ENCODE results near the gene RMI1. TPM values are rescaled to one million over a fixed set of nuclear protein-coding genes. Genes with fewer than 3 reads are reported as not detected.
"Not testable (repeated sequence)": the region's sequence is repeated elsewhere in the genome, so short reads cannot be mapped to it uniquely, and the experiment has no call there.

The RMI1 gene
- total and polyA plus RNA-seq, 2 donors (not counting 3 experiments of a cell fraction or from before 2014, with no cell fraction given), result 1.1 to 11.5 TPM

DNA sequence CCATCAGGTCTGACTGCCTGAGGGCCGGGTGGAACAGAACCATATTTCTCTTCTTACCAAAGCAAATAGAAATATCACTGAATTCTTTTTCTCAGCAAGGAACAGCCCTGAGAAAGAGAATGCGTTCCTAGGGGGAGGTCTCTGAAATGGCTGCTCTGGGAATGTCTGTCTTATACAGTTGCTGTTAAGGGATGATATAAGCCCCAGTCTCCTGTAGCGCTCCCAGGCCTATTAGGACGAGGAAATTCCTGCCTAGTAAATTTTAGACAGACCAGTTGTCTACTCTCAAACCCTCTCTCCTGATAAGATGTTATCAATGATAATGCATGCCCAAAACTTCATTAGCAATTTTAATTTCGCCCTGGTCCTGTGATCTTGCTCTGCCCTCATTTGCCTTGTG is 61.3 kb downstream of the RMI1 start:
- H3K27ac ChIP-seq (ENCODE audit: insufficient read depth, low read depth, low read length); H3K27me3 ChIP-seq (ENCODE audit: control insufficient read depth in 2 of 2, insufficient read depth in 2 of 2, low read length in 2 of 2); H3K9me3 ChIP-seq (replicated peaks; ENCODE audit: control insufficient read depth, insufficient read depth, low read length); intact Hi-C loops (cut with micrococcal nuclease); H3K9ac ChIP-seq (replicated peaks; ENCODE audit: extremely low read depth, insufficient read depth, low read length); DNase-seq (ENCODE audit: low read depth, low spot score); H3K4me3 ChIP-seq (replicated peaks in 1 of 3; ENCODE audit: insufficient read depth in 1 of 3, low read depth in 1 of 3, low read length in 3 of 3); CTCF ChIA-PET; FAIRE-seq; H4K20me1 ChIP-seq (replicated peaks; ENCODE audit: control insufficient read depth, extremely low read depth, insufficient read depth, low read length); H3K4me1 ChIP-seq (ENCODE audit: control insufficient read depth, extremely low read depth, insufficient read depth, low read length); H2AFZ ChIP-seq (ENCODE audit: low read depth, low read length); H3K9me1 ChIP-seq (replicated peaks; ENCODE audit: control insufficient read depth, extremely low read depth, insufficient read depth, low read length); H3K4me2 ChIP-seq (ENCODE audit: insufficient read depth, low read length); BruUV-seq (replicated peaks); H3K79me2 ChIP-seq (ENCODE audit: control insufficient read depth, insufficient read depth, low read length); H3K36me3 ChIP-seq (ENCODE audit: control insufficient read depth in 2 of 2, extremely low read depth in 1 of 2, insufficient read depth in 2 of 2, low read length in 2 of 2); POLR2A ChIA-PET; dilution Hi-C loops (cut with MboI; ENCODE audit: extremely low pct_ligation_motif_present, low sequenced_read_pairs): not testable (repeated sequence)

DNA sequence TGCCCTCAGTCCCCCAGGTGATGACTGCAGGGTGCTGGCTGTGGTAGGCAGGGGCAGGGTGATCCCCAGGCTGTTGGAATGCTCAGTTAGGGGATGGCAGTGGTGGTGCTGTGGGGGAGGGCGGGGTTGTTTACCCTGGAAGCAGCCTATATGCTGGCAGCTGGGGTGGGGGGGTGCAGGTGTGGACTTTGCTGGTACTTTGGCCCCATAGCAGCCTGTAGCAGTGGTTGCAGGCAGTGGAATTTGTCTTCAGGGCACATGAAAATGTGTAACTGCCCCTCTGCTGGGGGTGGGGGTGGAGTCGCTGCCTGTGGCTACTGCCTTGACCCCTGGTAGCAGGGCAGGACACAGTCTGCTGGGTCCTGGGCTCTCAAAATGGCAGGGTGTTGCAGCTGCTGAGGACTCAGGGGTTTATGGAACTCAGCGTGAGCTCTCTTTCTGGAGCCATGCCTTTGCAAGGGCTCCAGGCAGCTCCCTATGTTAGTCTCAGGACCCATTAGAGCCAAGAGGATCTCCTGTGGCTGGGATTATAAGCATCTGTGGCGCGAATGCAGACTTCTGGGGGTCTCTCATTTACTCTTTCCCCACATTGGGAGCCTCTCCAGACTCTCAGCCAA is 65.0 kb downstream of the RMI1 start:
- no peak for FAIRE-seq

More for the DNA sequence above, 65.0 kb downstream of the RMI1 start:
- DNase-seq (ENCODE audit: low read depth, low spot score), result no peak
- Histone ChIP-seq H3K9me3 (replicated peaks; ENCODE audit: control insufficient read depth, insufficient read depth, low read length) (no peaks in the 10 kb centered on the region), H3K4me3 (replicated peaks in 1 of 3; ENCODE audit: insufficient read depth in 1 of 3, low read depth in 1 of 3, low read length in 3 of 3) (no peak overlapping the region), H3K9me1 (replicated peaks; ENCODE audit: control insufficient read depth, extremely low read depth, insufficient read depth, low read length) (no peaks in the 10 kb centered on the region), H3K9ac (replicated peaks; ENCODE audit: extremely low read depth, insufficient read depth, low read length) (no peak overlapping the region), H3K79me2 (ENCODE audit: control insufficient read depth, insufficient read depth, low read length) (no peaks in the 10 kb centered on the region), H2AFZ (ENCODE audit: low read depth, low read length) (no peak overlapping the region), H3K27me3 (ENCODE audit: control insufficient read depth in 2 of 2, insufficient read depth in 2 of 2, low read length in 2 of 2) (no peaks in the 10 kb centered on the region), H3K4me1 (ENCODE audit: control insufficient read depth, extremely low read depth, insufficient read depth, low read length) (no peaks in the 10 kb centered on the region), H4K20me1 (replicated peaks; ENCODE audit: control insufficient read depth, extremely low read depth, insufficient read depth, low read length) (no peaks in the 10 kb centered on the region), H3K27ac (ENCODE audit: insufficient read depth, low read depth, low read length) (no peak overlapping the region), H3K4me2 (ENCODE audit: insufficient read depth, low read length) (no peak overlapping the region), H3K36me3 (ENCODE audit: control insufficient read depth in 2 of 2, extremely low read depth in 1 of 2, insufficient read depth in 2 of 2, low read length in 2 of 2) (no peaks in the 10 kb centered on the region)
- intact Hi-C loops (cut with micrococcal nuclease) (no loop called here), dilution Hi-C loops (cut with MboI; ENCODE audit: extremely low pct_ligation_motif_present, low sequenced_read_pairs) (no loop called here)
- TF ChIP-seq EZH2 (IDR thresholded peaks at IDR 0.05; ENCODE audit: borderline replicate concordance, low read depth, low read length, severe bottlenecking), result no peak
- TF ChIP-seq POLR2AphosphoS5 (IDR thresholded peaks at IDR 0.05; ENCODE audit: insufficient read depth, low read depth, low read length), result no peak
- no peak for TF ChIP-seq JUN (IDR thresholded peaks at IDR 0.05; ENCODE audit: borderline replicate concordance, insufficient read depth, insufficient read length, low read depth)
- TF ChIP-seq GATA2 (IDR thresholded peaks at IDR 0.05; ENCODE audit: insufficient read depth, insufficient read length, low read depth, low read length), result no peak
- TF ChIP-seq POLR2A (IDR thresholded peaks at IDR 0.05; ENCODE audit: low read depth, low read length), result no peak
- TF ChIP-seq, protein P1, sequence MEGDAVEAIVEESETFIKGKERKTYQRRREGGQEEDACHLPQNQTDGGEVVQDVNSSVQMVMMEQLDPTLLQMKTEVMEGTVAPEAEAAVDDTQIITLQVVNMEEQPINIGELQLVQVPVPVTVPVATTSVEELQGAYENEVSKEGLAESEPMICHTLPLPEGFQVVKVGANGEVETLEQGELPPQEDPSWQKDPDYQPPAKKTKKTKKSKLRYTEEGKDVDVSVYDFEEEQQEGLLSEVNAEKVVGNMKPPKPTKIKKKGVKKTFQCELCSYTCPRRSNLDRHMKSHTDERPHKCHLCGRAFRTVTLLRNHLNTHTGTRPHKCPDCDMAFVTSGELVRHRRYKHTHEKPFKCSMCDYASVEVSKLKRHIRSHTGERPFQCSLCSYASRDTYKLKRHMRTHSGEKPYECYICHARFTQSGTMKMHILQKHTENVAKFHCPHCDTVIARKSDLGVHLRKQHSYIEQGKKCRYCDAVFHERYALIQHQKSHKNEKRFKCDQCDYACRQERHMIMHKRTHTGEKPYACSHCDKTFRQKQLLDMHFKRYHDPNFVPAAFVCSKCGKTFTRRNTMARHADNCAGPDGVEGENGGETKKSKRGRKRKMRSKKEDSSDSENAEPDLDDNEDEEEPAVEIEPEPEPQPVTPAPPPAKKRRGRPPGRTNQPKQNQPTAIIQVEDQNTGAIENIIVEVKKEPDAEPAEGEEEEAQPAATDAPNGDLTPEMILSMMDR (IDR thresholded peaks at IDR 0.05; ENCODE audit: extremely low read depth in 1 of 2, insufficient read depth in 1 of 2, low read depth in 1 of 2, low read length in 2 of 2), result no peak
- no peak for TF ChIP-seq FOS (IDR thresholded peaks at IDR 0.05; ENCODE audit: borderline replicate concordance, insufficient read depth, low read length)
- ChIA-PET POLR2A (no interaction called here), CTCF (no interaction called here)
- BruUV-seq (replicated peaks), result no TSS peak

Data from endothelial cell of umbilical vein (primary cell).